Measurements from ENCODE around the gene VTA1. TPM values are rescaled to one million over a fixed set of nuclear protein-coding genes. Genes with fewer than 3 reads are reported as not detected.

The VTA1 gene
- total and polyA plus RNA-seq, 4 donors, result 17.3 to 33.2 (median 28.3) TPM

GRCh38 chr6:142121342-142121741, 25.7 kb upstream of the VTA1 start:
- Histone ChIP-seq H3K9me3 (ENCODE audit: control insufficient read depth in 4 of 4, low read length in 3 of 4) (no peaks in the 10 kb centered on the region), H3K27ac (ENCODE audit: low read depth in 1 of 2, low read length in 2 of 2) (no peak overlapping the region), H3K36me3 (ENCODE audit: control insufficient read depth in 4 of 4, insufficient read depth in 3 of 4, low read depth in 1 of 4, low read length in 3 of 4) (no peaks in the 10 kb centered on the region), H3K9ac (ENCODE audit: low read depth in 1 of 2, low read length in 2 of 2) (no peak overlapping the region), H3K4me1 (ENCODE audit: control insufficient read depth in 4 of 4, insufficient read depth in 4 of 4, low read length in 3 of 4) (no peaks in the 10 kb centered on the region), H3K4me3 (ENCODE audit: low read depth in 1 of 3, low read length in 3 of 3) (no peak overlapping the region), H3K27me3 (ENCODE audit: control insufficient read depth in 4 of 4, insufficient read depth in 4 of 4, low read length in 3 of 4) (no peaks in the 10 kb centered on the region)
- TF ChIP-seq JUND (IDR thresholded peaks at IDR 0.05), result no peak
- no peak for TF ChIP-seq EGR1 (IDR thresholded peaks at IDR 0.05; ENCODE audit: low read depth in 2 of 2)
- no peak for TF ChIP-seq HNF4A (conservative IDR thresholded peaks at IDR 0.05)
- TF ChIP-seq SP1 (IDR thresholded peaks at IDR 0.05), result no peak
- no peak for TF ChIP-seq REST (IDR thresholded peaks at IDR 0.05)
- TF ChIP-seq CTCF (IDR thresholded peaks at IDR 0.05; ENCODE audit: low read depth, low read length, missing input control), result no peak
- TF ChIP-seq MAX (IDR thresholded peaks at IDR 0.05), result no peak
- no peak for TF ChIP-seq ZBTB33 (IDR thresholded peaks at IDR 0.05)
- no peak for TF ChIP-seq HNF4G (IDR thresholded peaks at IDR 0.05)
- TF ChIP-seq FOXA2 (IDR thresholded peaks at IDR 0.05), result no peak
- no peak for DNase-seq (ENCODE audit: low spot score)
- WGBS, result 75% methylated on average over 3 of the region's 3 CpGs

- no peak for TF ChIP-seq EGR1 (IDR thresholded peaks at IDR 0.05; ENCODE audit: low read depth in 2 of 2)
- no peak for TF ChIP-seq GABPA (IDR thresholded peaks at IDR 0.05 in 1 of 2, conservative IDR thresholded peaks at IDR 0.05 in 1 of 2)
- no peak for TF ChIP-seq MAX (IDR thresholded peaks at IDR 0.05)
- TF ChIP-seq HNF4A (conservative IDR thresholded peaks at IDR 0.05), result no peak
- TF ChIP-seq RAD21 (IDR thresholded peaks at IDR 0.05), result no peak
- no peak for TF ChIP-seq JUND (IDR thresholded peaks at IDR 0.05)
- TF ChIP-seq TAF1 (conservative IDR thresholded peaks at IDR 0.05), result no peak
- TF ChIP-seq REST (IDR thresholded peaks at IDR 0.05), result no peak
- no peak for TF ChIP-seq HNF4G (IDR thresholded peaks at IDR 0.05)
- TF ChIP-seq NR2F2 (IDR thresholded peaks at IDR 0.05), result no peak
- no peak for TF ChIP-seq CTCF (IDR thresholded peaks at IDR 0.05; ENCODE audit: low read depth, low read length, missing input control)
- TF ChIP-seq FOXA1 (IDR thresholded peaks at IDR 0.05), result no peak
- no peak for TF ChIP-seq SP1 (IDR thresholded peaks at IDR 0.05)
- no peak for TF ChIP-seq RXRA (IDR thresholded peaks at IDR 0.05)
- TF ChIP-seq ATF3 (IDR thresholded peaks at IDR 0.05), result no peak
- Histone ChIP-seq H3K36me3 (ENCODE audit: control insufficient read depth in 4 of 4, insufficient read depth in 3 of 4, low read depth in 1 of 4, low read length in 3 of 4) (no peaks in the 10 kb centered on the region), H3K27ac (ENCODE audit: low read depth in 1 of 2, low read length in 2 of 2) (no peak overlapping the region), H3K9me3 (ENCODE audit: control insufficient read depth in 4 of 4, low read length in 3 of 4) (peaks cover 0 to 9% (median 2%) of the 10 kb centered on the region in 4 donors), H3K27me3 (ENCODE audit: control insufficient read depth in 4 of 4, insufficient read depth in 4 of 4, low read length in 3 of 4) (peaks cover 0 to 4% (median 0%) of the 10 kb centered on the region in 4 donors), H3K4me3 (ENCODE audit: low read depth in 1 of 3, low read length in 3 of 3) (no peak overlapping the region), H3K9ac (ENCODE audit: low read depth in 1 of 2, low read length in 2 of 2) (no peak overlapping the region), H3K4me1 (ENCODE audit: control insufficient read depth in 4 of 4, insufficient read depth in 4 of 4, low read length in 3 of 4) (no peaks in the 10 kb centered on the region)
- 89% methylated on average over 1 of the region's 1 CpG for WGBS
- no peak for DNase-seq (ENCODE audit: low spot score)
Measured at GRCh38 chr6:142130814-142131213, 16.2 kb upstream of the VTA1 start.
